Chondrocyte (in vitro differentiated cells): Measurements from ENCODE around the gene SLC10A1. TPM values are rescaled to one million over a fixed set of nuclear protein-coding genes. Genes with fewer than 3 reads are reported as not detected.

Source experiments
- DNase-seq: peaks from one replicate; pipeline ENCODE4 v3.0.0; 2021; ENCODE audit warnings: mixed read lengths, low spot score
- H3K27ac Mint-ChIP-seq: one replicate; pipeline ENCODE4 v1.8.0; 2021; ENCODE audit warnings: mild to moderate bottlenecking, moderate library complexity, mixed read lengths; ENCODE audit not compliant: unreplicated experiment
- H3K27me3 Mint-ChIP-seq: 2 replicates; pipeline ENCODE4 v1.8.0; 2021; ENCODE audit warnings: low read depth, mixed read lengths
- H3K36me3 Mint-ChIP-seq: 2 replicates; pipeline ENCODE4 v1.8.0; 2021; ENCODE audit warnings: low read depth, mixed read lengths
- H3K4me1 Mint-ChIP-seq: 2 replicates; pipeline ENCODE4 v1.8.0; 2021; ENCODE audit warnings: low read depth, mild to moderate bottlenecking, mixed read lengths
- H3K4me3 Mint-ChIP-seq: one replicate; pipeline ENCODE4 v1.8.0; 2021; ENCODE audit warnings: mild to moderate bottlenecking, moderate library complexity, mixed read lengths; ENCODE audit not compliant: unreplicated experiment
- H3K9me3 Mint-ChIP-seq: 2 replicates; pipeline ENCODE4 v1.8.0; 2021; ENCODE audit warnings: low read depth, mixed read lengths
- long read RNA-seq: library from polyadenylated mRNA; stranded (forward); transcript quantifications from one replicate; pipeline ENCODE4 v2.0.0, GENCODE V29; 2021
- total RNA-seq: library from RNA; stranded (reverse); gene quantifications from 3 replicates; pipeline ENCODE4 v1.2.1, GENCODE V29; 2021
- TF ChIP-seq, protein P1 (sequence below): fragments of 200-600 bp; sonication (generic); IDR thresholded peaks from 2 replicates; pipeline ENCODE4 v1.5.0; 2021; ENCODE audit warnings: antibody characterized with exemption, mild to moderate bottlenecking, moderate library complexity

SLC10A1 gene
- total RNA-seq = not detected in 3 replicates
- long read RNA-seq = 0 reads

DNA sequence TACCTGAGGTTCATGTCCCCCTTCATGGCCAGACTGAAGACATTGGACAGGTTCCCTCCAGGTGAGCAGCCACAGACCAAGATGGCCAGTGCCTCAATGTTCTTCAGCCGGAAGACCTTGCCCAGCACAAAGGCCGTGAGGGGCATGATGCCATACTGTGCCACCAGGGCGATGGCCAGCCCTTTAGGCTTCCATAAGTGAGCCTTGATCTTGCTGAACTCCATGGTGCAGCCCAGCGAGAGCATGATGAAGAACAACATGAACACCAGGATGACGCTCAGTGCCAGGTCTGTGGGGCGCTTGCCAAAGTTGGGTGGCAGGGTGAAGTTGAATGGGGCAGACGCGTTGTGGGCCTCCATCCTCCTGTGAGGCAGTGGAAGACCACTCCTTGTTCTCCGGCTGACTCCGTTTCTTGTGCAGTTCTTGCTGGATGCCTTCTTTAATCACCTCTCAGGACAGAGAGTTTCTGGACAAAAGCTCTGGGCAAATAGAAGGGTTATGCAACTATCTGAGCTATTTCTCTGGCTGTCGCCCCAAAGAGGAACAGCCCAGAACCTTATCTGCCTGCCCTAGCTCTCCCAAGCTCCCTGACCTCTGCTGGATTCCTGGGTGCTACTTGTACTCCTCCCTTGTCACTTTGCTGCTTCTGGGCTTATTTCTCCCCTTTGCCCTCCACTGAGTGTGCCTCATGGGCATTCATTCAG is at the start of gene SLC10A1:
Gene SLC10A1, minus strand, starts transcription at position 445 of the 704 bp plus-strand sequence. Its CDS starts 86 bp downstream, at position 359.
- TF ChIP-seq, protein P1, sequence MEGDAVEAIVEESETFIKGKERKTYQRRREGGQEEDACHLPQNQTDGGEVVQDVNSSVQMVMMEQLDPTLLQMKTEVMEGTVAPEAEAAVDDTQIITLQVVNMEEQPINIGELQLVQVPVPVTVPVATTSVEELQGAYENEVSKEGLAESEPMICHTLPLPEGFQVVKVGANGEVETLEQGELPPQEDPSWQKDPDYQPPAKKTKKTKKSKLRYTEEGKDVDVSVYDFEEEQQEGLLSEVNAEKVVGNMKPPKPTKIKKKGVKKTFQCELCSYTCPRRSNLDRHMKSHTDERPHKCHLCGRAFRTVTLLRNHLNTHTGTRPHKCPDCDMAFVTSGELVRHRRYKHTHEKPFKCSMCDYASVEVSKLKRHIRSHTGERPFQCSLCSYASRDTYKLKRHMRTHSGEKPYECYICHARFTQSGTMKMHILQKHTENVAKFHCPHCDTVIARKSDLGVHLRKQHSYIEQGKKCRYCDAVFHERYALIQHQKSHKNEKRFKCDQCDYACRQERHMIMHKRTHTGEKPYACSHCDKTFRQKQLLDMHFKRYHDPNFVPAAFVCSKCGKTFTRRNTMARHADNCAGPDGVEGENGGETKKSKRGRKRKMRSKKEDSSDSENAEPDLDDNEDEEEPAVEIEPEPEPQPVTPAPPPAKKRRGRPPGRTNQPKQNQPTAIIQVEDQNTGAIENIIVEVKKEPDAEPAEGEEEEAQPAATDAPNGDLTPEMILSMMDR = no peak
- Mint-ChIP-seq H3K27me3 (peaks cover 15% of the 10 kb centered on the region), H3K4me3 (no peak within 1 kb of the TSS), H3K27ac (no peak within 1 kb of the TSS), H3K4me1 (no peaks in the 10 kb centered on the region), H3K36me3 (no peaks in the 10 kb centered on the region), H3K9me3 (peaks cover 14% of the 10 kb centered on the region)
- DNase-seq = no peak

DNA sequence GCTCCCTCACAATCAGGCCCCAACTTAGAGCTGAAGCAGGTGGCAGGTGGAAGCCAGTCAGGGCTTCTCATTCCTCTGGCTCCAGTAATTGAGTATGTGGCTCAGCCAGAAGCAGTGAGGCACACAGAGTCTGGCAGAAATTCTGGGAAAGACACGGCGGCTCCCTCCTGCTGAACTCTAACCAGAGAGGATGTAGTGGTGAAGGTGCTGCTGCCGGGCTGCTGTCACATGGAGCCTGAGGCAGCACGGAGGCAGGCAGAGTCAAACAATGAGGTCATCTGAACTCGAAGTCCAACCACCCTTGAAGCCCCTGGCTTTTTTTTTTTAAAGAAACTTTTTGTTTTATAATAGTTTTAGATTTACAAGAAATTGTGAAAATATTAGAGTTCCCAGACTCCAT is 48.7 kb upstream of the SLC10A1 start:
- Mint-ChIP-seq H3K9me3 (no peaks in the 10 kb centered on the region), H3K36me3 (no peaks in the 10 kb centered on the region), H3K27ac (no peak overlapping the region), H3K4me3 (no peak overlapping the region), H3K27me3 (peaks cover 47% of the 10 kb centered on the region), H3K4me1 (peaks cover 3% of the 10 kb centered on the region)
- DNase-seq = no peak
- TF ChIP-seq, protein P1 = no peak

DNA sequence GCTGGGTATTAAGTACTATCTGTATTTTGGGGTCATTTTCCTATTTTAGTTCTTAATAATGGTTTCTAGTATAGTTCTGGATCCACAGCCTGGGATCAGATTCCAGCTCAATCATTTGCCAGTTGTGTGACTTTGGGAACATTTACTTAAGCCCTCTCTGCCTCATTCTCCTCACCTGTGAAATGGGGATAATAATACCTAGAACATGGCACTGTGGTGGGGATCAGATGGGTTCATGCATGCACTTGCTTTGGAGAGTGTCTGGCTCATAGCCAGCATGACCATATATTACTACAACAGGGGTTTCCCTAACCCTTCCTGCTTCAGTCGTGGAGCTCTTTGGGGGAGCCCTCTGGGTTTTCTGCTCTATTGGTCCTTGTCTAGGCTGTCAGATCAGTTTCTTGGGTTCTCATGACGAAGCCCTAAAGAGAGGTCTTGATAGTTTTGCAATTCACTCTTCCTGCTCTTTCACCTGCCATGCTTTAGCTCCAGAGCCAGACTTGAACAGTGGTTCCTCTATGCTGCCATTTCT is 48.1 kb upstream of the SLC10A1 start:
- no peak for DNase-seq
- Mint-ChIP-seq H3K4me1 (peaks cover 3% of the 10 kb centered on the region), H3K9me3 (no peaks in the 10 kb centered on the region), H3K27me3 (peaks cover 47% of the 10 kb centered on the region), H3K36me3 (no peaks in the 10 kb centered on the region), H3K4me3 (no peak overlapping the region), H3K27ac (no peak overlapping the region)
- TF ChIP-seq, protein P1 = no peak

DNA sequence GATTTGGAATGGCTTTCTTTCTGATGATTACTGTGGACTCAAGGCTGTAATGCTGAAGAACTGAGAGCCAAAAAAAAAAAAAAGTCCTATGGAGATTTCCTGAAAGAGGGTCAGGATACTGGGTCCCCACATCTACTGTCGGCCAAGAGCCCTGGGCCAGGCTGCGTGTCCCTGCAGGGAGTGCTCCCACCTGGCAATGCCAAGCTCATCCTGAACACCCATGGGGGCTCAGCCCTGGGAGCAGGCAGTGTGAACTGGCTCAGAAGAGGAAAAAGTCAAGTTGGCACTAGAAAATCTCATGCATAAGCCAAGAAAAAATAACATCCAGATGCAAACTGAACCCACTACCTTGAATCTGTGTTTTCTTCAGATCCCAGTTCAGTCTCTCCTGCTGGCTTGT is 47.1 kb upstream of the SLC10A1 start:
- H3K27me3 Mint-ChIP-seq = peaks cover 42% of the 10 kb centered on the region
- TF ChIP-seq, protein P1 = no peak
- no peaks in the 10 kb centered on the region for H3K36me3 Mint-ChIP-seq
- H3K4me1 Mint-ChIP-seq = no peaks in the 10 kb centered on the region
- DNase-seq = no peak
- no peak overlapping the region for H3K4me3 Mint-ChIP-seq
- no peaks in the 10 kb centered on the region for H3K9me3 Mint-ChIP-seq
- H3K27ac Mint-ChIP-seq = no peak overlapping the region

DNA sequence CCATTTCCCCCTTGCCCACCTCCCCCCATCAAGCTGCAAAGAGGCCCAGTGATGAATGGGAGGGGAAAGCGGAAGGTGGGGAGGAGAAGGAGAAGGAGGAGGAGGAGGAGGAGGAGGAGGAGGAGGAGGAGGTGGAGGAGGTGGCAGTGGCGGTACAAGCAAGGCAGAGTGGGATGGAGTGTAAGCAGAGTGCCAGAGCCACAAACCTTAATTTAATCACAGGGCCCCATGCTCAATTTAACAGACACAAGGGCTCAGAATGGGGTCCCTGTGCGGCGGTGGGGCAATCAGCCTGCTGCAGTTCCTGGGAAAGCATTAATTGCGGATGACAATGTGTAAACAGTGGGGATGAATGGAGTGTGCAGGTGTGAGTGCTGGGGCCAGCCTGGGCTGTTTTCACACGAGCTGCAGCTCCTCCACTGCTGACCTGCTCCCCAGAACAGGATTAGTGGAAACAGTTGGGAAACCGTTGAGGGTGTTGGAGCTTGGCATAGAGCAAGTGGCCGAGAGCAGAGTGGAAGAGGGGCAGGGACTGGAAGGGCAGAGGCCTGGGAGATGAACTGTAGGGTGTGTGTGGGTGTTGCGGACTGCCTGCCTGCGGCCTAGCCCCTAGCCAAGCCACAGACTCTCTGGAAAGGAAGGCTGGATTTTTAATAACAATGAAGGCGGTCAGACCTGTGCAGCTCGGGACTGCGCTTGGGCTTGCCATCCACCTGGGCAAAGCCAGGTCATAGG is 45.8 kb upstream of the SLC10A1 start:
- no peaks in the 10 kb centered on the region for H3K36me3 Mint-ChIP-seq

More for the DNA sequence above, 45.8 kb upstream of the SLC10A1 start:
- TF ChIP-seq, protein P1 = no peak
- Mint-ChIP-seq H3K4me1 (no peaks in the 10 kb centered on the region), H3K27me3 (peaks cover 32% of the 10 kb centered on the region), H3K9me3 (no peaks in the 10 kb centered on the region), H3K4me3 (no peak overlapping the region), H3K27ac (no peak overlapping the region)
- no peak for DNase-seq
